HuH-7 (cell line): ENCODE measurements around the gene ESAM.

Source experiments
- DNase-seq: peaks from one replicate; pipeline ENCODE4 v3.0.0; 2011; ENCODE audit warnings: low spot score

Gene ESAM

GRCh38 chr11:124762105-124762623 lies at the start of gene ESAM:
ESAM (minus strand) TSS chr11:124762290; CDS start chr11:124762154, 136 bp downstream.
- peak; percentile 79 for DNase-seq

- no peak for DNase-seq
These were observed 49.5 kb upstream of the ESAM start for GRCh38 chr11:124811399-124812125.

GRCh38 chr11:124807660-124808270 lies 45.7 kb upstream of the ESAM start:
- no peak for DNase-seq

- no peak for DNase-seq
These were observed 45.1 kb upstream of the ESAM start for GRCh38 chr11:124807201-124807600.

GRCh38 chr11:124804884-124805283 lies 42.8 kb upstream of the ESAM start:
- DNase-seq = no peak

GRCh38 chr11:124801636-124802312 lies 39.7 kb upstream of the ESAM start:
- DNase-seq = no peak

GRCh38 chr11:124801014-124801413 lies 38.9 kb upstream of the ESAM start:
- no peak for DNase-seq

GRCh38 chr11:124800226-124800929 lies 38.3 kb upstream of the ESAM start, which contains the start of gene MSANTD2:
MSANTD2 (minus strand) TSS chr11:124800406; CDS start chr11:124800380, 26 bp downstream.
- peak; percentile 79 for DNase-seq

GRCh38 chr11:124799348-124800225 lies 37.5 kb upstream of the ESAM start:
- peak; percentile 36 for DNase-seq

GRCh38 chr11:124798991-124799347 lies 36.9 kb upstream of the ESAM start:
- no peak for DNase-seq

GRCh38 chr11:124796312-124796711 lies 34.2 kb upstream of the ESAM start:
- DNase-seq = no peak

- peak; percentile 44 for DNase-seq
These were observed 31.6 kb upstream of the ESAM start for GRCh38 chr11:124793466-124794278.

- DNase-seq = no peak
These were observed 29.7 kb upstream of the ESAM start for GRCh38 chr11:124791626-124792341.

- DNase-seq = no peak
These were observed 26.4 kb upstream of the ESAM start for GRCh38 chr11:124788521-124788920.

GRCh38 chr11:124784051-124784450 lies 22.0 kb upstream of the ESAM start:
- no peak for DNase-seq

GRCh38 chr11:124783002-124783401 lies 20.9 kb upstream of the ESAM start:
- no peak for DNase-seq

GRCh38 chr11:124779568-124779967 lies 17.5 kb upstream of the ESAM start:
- no peak for DNase-seq

- no peak for DNase-seq
These were observed 16.2 kb upstream of the ESAM start for GRCh38 chr11:124778281-124778680.

- DNase-seq = no peak
These were observed 15.0 kb upstream of the ESAM start for GRCh38 chr11:124776865-124777645.
